LNCaP clone FGC (cell line): ENCODE measurements around the gene LBR.

Source experiments
- DNase-seq: peaks from one replicate; pipeline ENCODE4 v3.0.0-alpha.2; 2011; ENCODE audit warnings: low read depth
- H3K4me3 ChIP-seq: 2 replicates; pipeline ENCODE4 v1.5.1; 2011; ENCODE audit warnings: mild to moderate bottlenecking, low read depth, low read length, control low read depth
- CTCF ChIP-seq: IDR thresholded peaks from 2 replicates; pipeline ENCODE4 v1.5.1; 2012; ENCODE audit warnings: mild to moderate bottlenecking; ENCODE audit not compliant: control insufficient read depth, insufficient read depth; ENCODE audit errors: extremely low read depth

LBR gene

DNA sequence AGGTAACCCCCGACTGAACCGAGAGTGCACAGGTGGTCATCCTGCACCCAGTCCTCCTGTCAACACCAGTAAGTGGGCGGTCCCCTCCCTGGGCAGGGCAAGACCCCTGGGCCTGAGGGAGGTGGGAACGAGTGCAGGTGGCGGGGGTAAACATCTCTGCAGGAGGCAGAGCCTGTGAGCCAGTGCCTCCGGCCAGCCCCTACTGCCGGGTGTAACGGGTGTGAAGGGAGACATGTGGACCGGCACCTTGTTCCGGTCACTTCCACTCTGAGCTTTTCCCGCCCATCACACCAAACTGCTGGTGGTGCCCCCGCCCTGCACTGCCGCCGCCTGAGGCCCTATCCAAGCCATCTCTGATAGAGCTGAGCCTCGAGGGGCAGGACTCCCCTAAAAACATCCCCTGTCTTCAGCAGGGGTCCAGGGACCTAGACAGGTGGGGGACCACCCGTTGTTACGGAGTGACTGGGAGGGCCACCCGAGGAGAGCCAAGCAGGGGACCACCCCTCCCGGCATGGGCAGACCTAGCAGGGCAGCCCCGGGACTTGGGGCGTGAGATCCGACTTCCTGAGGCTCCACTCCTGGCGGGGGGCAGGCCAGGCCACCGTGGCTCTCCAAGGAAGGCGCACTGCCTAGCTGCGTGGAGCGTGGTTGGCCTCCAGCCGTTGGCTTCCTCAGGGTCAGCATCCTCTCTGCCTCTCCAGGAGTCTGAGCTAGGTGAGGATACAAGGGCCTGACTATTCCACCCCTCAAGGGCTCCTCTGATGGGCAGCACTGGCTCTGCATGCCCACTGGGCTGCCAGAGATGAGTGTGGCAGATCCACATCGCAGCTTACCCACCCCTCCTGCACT, 43.8 kb upstream of the LBR start:
- TF ChIP-seq CTCF = no peak
- no peak overlapping the region for H3K4me3 ChIP-seq
- no peak for DNase-seq

- no peak overlapping the region for H3K4me3 ChIP-seq
- no peak for DNase-seq
- no peak for TF ChIP-seq CTCF
These were observed 43.2 kb upstream of the LBR start for GRCh38 chr1:225471109-225471452.

DNA sequence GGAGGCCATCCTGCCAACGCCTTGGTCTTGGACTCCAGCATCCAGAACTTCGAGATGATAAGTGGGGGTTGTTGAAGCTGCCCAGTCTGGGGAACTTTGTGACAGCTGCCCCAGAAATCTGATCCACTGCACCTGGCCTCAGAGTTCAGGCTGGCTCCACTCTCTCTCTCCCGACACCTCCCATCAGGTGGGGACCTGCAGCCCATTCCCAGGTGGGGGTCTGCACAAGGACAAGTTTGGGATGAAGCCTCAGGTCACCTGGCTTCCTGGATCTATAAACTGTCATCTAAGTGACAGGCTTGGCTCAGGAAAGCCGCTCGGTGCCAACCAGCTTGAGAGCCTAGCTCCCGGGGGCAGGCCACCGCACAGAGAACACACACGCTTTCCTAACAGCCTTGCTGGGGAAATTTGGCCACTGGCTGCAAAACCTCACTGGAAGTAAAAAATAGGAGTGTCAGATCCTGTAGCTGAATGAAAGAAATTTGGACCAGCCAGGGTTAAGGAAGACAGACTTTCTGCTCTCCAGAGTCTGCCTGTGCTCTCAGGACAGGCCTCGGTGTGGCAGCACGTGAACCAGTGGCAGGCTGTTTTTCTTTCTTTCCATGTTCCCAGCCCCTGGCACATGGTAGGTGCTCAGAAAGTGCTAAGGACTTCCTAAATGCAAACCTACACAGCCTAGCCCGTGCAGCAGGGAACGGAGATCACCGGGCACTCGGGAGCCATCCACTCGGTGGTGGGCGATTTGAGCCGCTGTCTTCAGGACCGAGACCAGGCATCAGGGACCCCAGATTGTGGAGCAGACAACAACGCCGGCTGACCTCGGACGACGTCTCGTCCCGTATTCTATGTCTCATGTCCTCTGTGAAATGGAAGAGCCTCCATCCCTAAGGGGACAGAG, 42.6 kb upstream of the LBR start:
- TF ChIP-seq CTCF = no peak
- no peak for DNase-seq
- H3K4me3 ChIP-seq = no peak overlapping the region

DNA sequence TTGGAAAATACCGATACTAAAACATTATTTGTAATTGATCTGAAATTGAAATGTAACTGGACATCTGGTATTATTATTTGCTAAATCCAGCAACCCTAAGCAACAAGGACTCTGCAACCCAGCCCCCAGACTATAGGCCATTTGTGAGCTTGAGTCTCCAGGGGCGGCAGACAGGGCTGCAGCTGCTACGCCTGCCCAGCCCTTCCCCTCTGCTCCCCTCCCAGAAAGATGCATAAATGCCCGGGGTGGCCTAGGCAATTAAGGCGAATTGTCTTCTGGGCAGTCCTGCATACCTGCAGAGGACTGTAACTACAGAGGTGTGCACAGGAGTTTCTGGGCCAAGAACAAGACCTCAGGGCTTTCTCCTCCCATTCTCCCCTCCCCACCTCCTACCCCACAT, 41.2 kb upstream of the LBR start:
- no peak for DNase-seq
- no peak for TF ChIP-seq CTCF

GRCh38 chr1:225468270-225469020, 40.6 kb upstream of the LBR start:
- no peak overlapping the region for H3K4me3 ChIP-seq
- DNase-seq = no peak
- no peak for TF ChIP-seq CTCF

More for the DNA sequence above, 41.2 kb upstream of the LBR start:
- no peak overlapping the region for H3K4me3 ChIP-seq

DNA sequence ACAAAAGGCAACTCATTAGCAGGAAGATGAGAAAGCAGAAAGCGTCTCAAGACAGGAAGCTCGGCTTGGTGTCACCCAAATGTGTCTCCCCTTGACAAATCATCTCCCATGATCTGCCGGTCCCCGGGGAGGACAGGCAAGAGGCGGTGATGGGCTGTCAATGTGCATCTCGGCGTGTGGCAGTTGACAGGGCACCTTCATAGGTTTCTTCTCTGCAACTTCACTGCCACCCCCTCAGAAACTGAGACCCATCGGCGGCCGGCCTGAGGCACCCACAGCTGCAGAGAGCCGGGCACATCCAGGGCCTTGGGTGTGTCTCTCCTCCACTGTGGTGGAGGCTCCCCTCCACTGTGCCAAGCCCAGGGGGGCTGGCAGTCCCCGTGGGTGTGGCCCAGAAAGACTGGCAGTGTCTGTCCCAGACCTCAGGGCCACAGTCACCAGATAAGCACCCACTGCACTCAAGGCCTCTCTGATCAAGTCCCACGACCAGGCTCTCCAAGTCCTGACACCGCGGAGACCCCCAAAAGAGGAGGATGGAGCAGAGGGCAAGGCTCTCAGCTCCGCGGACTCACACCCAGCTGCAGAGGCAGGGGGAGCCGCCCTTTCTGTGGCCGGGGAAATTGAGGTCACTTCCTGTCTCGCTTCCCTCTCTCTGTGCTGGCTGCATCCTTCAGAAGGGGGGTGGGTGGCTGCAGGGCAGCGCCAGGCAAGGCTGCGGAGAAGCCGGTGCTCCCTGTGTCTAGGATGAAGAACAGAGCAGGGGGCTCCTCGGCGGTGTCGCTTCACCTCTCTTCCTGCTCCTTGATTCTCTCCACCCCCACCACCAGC, 39.6 kb upstream of the LBR start:
- no peak for DNase-seq
- H3K4me3 ChIP-seq = no peak overlapping the region

More for the DNA sequence above, 39.6 kb upstream of the LBR start:
- TF ChIP-seq CTCF = no peak
